ENCODE results near the gene TMEM43. TPM values are rescaled to one million over a fixed set of nuclear protein-coding genes. Genes with fewer than 3 reads are reported as not detected.
A peak's percentile ranks its signal among the peaks of the same experiment; 100 is the strongest.

The TMEM43 gene
- total RNA-seq, 1 donor from 2014 or later, result 103 TPM

GRCh38 chr3:14137445-14137844 lies 12.6 kb downstream of the TMEM43 start:
- DNase-seq (ENCODE audit: low read depth, low spot score), result no peak

- DNase-seq (ENCODE audit: low read depth, low spot score), result no peak
Observed at GRCh38 chr3:14138109-14138877, 13.4 kb downstream of the TMEM43 start.

DNA sequence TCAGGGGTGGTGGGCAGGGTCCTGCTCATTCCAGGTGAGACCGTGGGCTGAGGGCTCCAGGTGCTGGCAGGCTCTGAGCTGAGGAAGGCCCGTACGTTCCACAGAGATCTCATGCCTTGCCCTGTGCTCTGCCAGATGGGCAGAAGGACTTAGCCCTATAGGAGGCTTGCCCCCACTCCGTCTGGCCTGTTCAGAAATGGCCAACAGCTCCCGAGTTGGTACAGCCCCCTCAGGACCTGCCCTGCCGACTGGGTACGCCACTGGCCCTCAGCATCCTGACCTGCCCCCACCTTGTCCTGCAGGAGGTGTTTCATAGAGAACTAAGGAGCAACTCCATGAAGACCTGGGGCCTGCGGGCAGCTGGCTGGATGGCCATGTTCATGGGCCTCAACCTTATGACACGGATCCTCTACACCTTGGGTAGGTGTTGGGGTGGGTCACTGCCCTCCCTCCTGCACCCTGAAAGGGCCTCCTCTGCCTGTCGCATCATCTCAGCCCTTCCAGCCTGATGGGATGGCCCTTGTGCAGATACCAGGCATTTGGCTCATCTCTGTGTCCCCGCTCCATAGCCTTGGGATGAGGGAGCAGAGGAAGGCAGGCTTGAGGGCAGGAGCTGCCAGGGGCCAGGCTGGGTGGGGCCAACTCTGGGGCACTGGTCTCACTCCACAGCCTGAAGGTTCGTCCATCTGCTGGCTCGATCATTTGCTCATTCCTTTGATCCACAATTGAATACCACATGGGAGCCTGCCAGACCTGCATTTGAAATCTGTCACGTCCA lies 14.2 kb downstream of the TMEM43 start:
- no peak for DNase-seq (ENCODE audit: low read depth, low spot score)

- DNase-seq (ENCODE audit: low read depth, low spot score), result no peak
Observed at GRCh38 chr3:14139771-14140170, 14.9 kb downstream of the TMEM43 start.

- DNase-seq (ENCODE audit: low read depth, low spot score), result no peak
Observed at GRCh38 chr3:14140668-14141067, 15.8 kb downstream of the TMEM43 start.

DNA sequence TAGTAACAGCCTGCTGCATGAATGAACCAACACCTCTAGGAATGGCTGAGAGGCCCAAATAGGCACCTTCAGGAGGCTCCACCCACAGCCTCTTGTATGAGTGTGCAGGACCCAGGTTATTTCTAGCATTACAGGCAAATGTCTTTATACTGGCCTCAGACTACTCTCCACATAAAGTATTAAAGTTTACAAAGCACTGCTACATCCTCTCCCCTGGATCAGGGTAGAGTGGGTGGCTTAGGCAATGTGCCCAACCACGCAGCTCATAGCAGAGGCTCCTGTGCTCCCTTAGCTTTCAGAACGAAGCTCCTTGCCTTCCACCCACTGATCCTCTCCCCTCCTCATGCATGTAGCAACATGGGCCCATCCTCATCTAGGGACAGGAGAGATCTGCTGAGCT lies 16.3 kb downstream of the TMEM43 start:
- no peak for DNase-seq (ENCODE audit: low read depth, low spot score)

DNA sequence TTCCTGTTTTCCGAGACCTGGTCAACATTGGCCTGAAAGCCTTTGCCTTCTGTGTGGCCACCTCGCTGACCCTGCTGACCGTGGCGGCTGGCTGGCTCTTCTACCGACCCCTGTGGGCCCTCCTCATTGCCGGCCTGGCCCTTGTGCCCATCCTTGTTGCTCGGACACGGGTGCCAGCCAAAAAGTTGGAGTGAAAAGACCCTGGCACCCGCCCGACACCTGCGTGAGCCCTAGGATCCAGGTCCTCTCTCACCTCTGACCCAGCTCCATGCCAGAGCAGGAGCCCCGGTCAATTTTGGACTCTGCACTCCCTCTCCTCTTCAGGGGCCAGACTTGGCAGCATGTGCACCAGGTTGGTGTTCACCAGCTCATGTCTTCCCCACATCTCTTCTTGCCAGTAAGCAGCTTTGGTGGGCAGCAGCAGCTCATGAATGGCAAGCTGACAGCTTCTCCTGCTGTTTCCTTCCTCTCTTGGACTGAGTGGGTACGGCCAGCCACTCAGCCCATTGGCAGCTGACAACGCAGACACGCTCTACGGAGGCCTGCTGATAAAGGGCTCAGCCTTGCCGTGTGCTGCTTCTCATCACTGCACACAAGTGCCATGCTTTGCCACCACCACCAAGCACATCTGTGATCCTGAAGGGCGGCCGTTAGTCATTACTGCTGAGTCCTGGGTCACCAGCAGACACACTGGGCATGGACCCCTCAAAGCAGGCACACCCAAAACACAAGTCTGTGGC lies 16.9 kb downstream of the TMEM43 start:
- no peak for DNase-seq (ENCODE audit: low read depth, low spot score)

DNA sequence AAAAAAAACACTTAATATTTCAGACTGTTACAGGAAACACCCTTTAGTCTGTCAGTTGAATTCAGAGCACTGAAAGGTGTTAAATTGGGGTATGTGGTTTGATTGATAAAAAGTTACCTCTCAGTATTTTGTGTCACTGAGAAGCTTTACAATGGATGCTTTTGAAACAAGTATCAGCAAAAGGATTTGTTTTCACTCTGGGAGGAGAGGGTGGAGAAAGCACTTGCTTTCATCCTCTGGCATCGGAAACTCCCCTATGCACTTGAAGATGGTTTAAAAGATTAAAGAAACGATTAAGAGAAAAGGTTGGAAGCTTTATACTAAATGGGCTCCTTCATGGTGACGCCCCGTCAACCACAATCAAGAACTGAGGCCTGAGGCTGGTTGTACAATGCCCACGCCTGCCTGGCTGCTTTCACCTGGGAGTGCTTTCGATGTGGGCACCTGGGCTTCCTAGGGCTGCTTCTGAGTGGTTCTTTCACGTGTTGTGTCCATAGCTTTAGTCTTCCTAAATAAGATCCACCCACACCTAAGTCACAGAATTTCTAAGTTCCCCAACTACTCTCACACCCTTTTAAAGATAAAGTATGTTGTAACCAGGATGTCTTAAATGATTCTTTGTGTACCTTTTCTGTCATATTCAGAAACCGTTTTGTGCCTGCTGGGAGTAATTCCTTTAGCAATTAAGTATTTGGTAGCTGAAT lies 17.9 kb downstream of the TMEM43 start:
- no peak for DNase-seq (ENCODE audit: low read depth, low spot score)

GRCh38 chr3:14143271-14144225 lies 18.7 kb downstream of the TMEM43 start:
- DNase-seq (ENCODE audit: low read depth, low spot score), result peak; percentile 87

GRCh38 chr3:14144423-14145075 lies 19.7 kb downstream of the TMEM43 start:
- peak; percentile 99 for DNase-seq (ENCODE audit: low read depth, low spot score)

DNA sequence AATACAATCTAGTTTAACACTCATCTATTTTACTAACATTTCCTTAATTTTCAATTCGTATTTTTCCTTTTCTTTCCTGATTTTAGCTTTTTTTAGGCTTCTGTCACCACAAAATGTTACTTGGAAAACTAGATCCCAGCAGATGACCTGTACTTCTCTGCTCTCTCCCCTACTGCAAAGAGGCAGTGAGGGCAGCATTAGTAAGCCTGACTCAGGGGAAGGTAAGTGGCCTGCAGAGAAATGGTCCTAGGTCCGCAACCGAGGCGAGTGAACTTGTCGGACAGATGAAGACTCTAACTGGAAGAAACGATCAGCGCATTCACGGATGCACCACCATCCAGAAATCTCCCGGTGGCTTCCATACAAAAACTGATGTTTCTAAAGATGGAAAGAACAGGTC lies 20.4 kb downstream of the TMEM43 start:
- DNase-seq (ENCODE audit: low read depth, low spot score), result no peak

DNA sequence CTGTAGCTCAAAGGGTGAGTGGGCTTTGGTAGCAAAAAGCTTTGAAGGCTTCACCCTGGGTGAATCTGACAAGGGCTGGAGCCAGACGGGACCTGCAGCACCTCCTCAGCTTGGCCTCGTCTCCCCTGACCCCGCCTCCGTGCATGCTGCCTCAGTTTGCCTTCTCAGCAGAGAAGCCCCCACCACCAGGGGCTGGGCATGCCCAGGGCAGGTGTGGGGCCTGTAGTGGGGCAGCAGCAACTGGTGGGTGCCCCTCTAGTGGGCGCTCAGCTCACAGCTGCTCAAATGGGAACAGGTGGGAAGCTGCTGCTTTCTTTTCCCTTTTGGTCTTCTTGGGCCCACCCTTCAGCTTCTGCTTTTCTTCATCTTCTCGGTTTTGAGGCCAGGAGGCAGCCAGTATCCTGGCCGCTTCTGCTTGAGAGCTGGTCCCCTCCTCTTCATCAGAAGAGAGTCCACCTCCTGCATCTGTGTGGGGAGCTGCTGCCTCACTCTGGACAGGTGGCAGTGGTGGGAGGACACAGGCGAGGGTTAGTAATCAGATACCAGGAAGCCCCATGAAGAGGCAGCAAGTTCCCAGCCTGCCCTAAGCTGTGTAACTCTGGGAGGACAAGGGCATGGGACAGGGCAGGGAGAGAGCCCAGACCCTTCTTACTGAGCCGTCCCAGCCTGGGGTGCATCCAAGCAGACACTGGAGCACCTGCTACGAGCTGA lies 21.0 kb downstream of the TMEM43 start:
- DNase-seq (ENCODE audit: low read depth, low spot score), result no peak

DNA sequence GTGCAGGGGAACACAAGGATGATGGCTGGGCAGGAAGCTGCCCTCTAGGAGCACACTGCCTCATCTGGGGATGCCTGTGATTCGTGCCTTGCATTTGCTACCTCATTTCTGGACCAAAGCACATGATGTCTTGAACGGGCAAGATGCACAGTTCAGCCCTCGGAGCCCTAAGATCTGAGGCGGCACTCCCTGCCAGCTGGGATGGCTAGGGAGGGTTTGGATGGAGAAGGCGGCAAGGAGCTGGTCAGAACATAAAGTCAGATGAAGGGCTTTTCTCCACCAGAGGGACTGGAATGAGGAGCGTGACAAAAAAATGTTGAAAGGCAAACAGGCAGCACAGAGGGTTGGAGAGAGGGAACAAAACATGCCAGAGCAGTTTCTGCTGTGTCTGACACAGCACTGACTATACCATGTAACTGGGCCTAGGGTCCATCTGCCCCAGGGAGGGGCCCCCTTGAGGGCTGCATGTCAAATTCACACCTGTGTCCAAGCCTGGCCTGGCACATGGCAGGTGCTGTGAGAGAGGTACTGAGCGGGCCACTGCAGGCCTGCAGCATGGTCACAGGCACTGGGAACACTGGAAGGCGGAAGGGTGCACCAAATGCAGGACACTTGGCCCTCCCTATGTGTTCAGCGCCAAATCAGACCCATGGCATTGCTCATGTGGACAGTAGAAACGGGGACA lies 21.7 kb downstream of the TMEM43 start:
- DNase-seq (ENCODE audit: low read depth, low spot score), result no peak

- no peak for DNase-seq (ENCODE audit: low read depth, low spot score)
Observed at GRCh38 chr3:14147066-14147435, 22.2 kb downstream of the TMEM43 start.

DNA sequence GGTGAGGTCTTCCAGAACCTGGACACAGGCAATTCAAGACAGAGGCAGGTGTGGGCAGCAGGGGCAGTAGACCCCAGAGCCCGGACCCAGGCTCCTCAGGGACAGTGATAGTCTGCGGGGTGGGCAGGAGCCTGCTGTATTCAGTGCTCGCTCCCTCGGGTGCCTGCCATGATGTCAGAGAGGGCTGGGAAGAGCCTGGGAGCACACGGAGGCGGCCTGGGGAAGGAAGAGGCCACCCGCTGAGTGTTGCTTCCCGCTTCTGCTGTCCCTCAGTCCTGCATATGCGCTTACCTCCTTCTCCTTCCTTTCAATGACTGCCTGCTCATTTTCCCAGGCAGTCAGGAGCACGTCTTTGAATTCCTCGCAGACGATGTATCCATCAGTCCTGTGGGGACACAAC lies 22.8 kb downstream of the TMEM43 start:
- DNase-seq (ENCODE audit: low read depth, low spot score), result no peak

GRCh38 chr3:14148041-14148985 lies 23.5 kb downstream of the TMEM43 start:
- no peak for DNase-seq (ENCODE audit: low read depth, low spot score)

DNA sequence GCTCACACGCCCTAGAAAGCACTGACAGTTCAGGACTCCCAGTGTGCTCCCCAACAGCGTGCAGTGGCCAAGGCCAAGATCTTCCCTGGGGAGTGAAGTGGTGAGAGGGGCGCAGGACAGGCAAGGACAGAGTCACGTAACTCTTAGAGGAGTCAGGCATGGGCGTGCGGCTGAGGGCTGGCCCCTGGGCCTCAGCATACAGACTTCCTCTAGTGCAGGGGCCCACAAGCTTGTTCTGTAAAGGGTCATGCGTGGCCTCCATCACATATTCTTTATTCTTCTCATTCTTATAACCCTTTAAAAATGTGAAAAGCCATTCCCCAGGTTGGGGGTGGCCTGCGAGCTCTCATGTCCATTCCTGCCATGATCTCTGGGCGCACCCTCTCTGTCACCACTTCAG lies 25.2 kb downstream of the TMEM43 start:
- no peak for DNase-seq (ENCODE audit: low read depth, low spot score)
